GM21576 (cell line): ENCODE measurements around the gene ZBTB7B.
A peak's percentile ranks its signal among the peaks of the same experiment; 100 is the strongest.

Source experiments
- ATAC-seq: cut with Tn5 transposase; IDR thresholded peaks from one replicate; pipeline ENCODE4 v1.9.1; 2021; ENCODE audit warnings: mild to moderate bottlenecking, moderate library complexity; ENCODE audit not compliant: unreplicated experiment

The ZBTB7B gene

GRCh38 chr1:155034318-155035208, 32.0 kb downstream of the ZBTB7B start:
- ATAC-seq, result no peak

GRCh38 chr1:155035936-155036335, 33.3 kb downstream of the ZBTB7B start:
- ATAC-seq, result no peak

GRCh38 chr1:155037043-155037442, 34.4 kb downstream of the ZBTB7B start:
- no peak for ATAC-seq

- ATAC-seq, result no peak
Observed at GRCh38 chr1:155037851-155038441, 35.3 kb downstream of the ZBTB7B start.

GRCh38 chr1:155038602-155039307, 36.2 kb downstream of the ZBTB7B start:
- ATAC-seq, result no peak

- no peak for ATAC-seq
Observed at GRCh38 chr1:155039308-155039669, 36.7 kb downstream of the ZBTB7B start.

GRCh38 chr1:155040358-155041093, 37.9 kb downstream of the ZBTB7B start:
- no peak for ATAC-seq

GRCh38 chr1:155042789-155043188, 40.2 kb downstream of the ZBTB7B start:
- ATAC-seq, result no peak

- ATAC-seq, result no peak
Observed at GRCh38 chr1:155043301-155043702, 40.7 kb downstream of the ZBTB7B start.

GRCh38 chr1:155043793-155044192, 41.2 kb downstream of the ZBTB7B start:
- no peak for ATAC-seq

- ATAC-seq, result no peak
Observed at GRCh38 chr1:155044365-155044764, 41.8 kb downstream of the ZBTB7B start.

- ATAC-seq, result no peak
Observed at GRCh38 chr1:155044812-155045657, 42.4 kb downstream of the ZBTB7B start.

- no peak for ATAC-seq
Observed at GRCh38 chr1:155048449-155049334, 46.1 kb downstream of the ZBTB7B start.

GRCh38 chr1:155049651-155050559, 47.3 kb downstream of the ZBTB7B start:
- no peak for ATAC-seq

- peak; percentile 55 for ATAC-seq
Observed at GRCh38 chr1:155050560-155051341, 48.1 kb downstream of the ZBTB7B start, which contains the start of gene ADAM15. TSS of gene ADAM15 (plus strand) at chr1:155051316. CDS start at chr1:155051387, 71 bp downstream.

- ATAC-seq, result peak; percentile 14
Observed at GRCh38 chr1:155051342-155051776, 48.8 kb downstream of the ZBTB7B start.

GRCh38 chr1:155051777-155052398, 49.3 kb downstream of the ZBTB7B start:
- ATAC-seq, result peak; percentile 4
